PFSK-1 (cell line): ENCODE data around the gene NR4A3.

Experiments
- REST ChIP-seq, 2 experiments: IDR thresholded peaks; 2 replicates each; pipeline versions ENCODE4 v1.6.1 to v1.8.0; 2011 to 2012; ENCODE audit warnings: low read depth in 2 of 2, low read length in 2 of 2, control low read depth in 1 of 2, inconsistent platforms in 1 of 2, mild to moderate bottlenecking in 1 of 2, moderate library complexity in 1 of 2; ENCODE audit not compliant: insufficient read depth in 1 of 2
- SIN3A ChIP-seq: IDR thresholded peaks from 2 replicates; pipeline ENCODE4 v1.6.1; 2012; ENCODE audit warnings: mild to moderate bottlenecking, low read length, moderate library complexity, borderline replicate concordance; ENCODE audit not compliant: insufficient read depth

- TF ChIP-seq SIN3A (no peak), REST (IDR thresholded peaks at IDR 0.05; ENCODE audit: insufficient read depth in 1 of 2, low read depth in 2 of 2, low read length in 2 of 2) (no peak)
These were observed 44.7 kb downstream of the NR4A3 start for GRCh38 chr9:99866398-99866797.
